WERI-Rb-1 (cell line): ENCODE measurements around the gene LRRC72.

Experiments
- DNase-seq: peaks from one replicate; pipeline ENCODE4 v3.0.0-alpha.2; 2020
- H3K27ac ChIP-seq: fragments of 250-450 bp; sonication (Bioruptor Pico); 2 replicates; pipeline ENCODE4 v1.5.1; 2020; ENCODE audit warnings: mild to moderate bottlenecking, moderate library complexity
- H3K27me3 ChIP-seq: fragments of 250-450 bp; sonication (Bioruptor Pico); 2 replicates; pipeline ENCODE4 v1.5.1; 2021; ENCODE audit warnings: mild to moderate bottlenecking, low read depth, moderate library complexity; ENCODE audit not compliant: insufficient read depth, severe bottlenecking
- H3K36me3 ChIP-seq: fragments of 250-450 bp; sonication (Bioruptor Pico); 2 replicates; pipeline ENCODE4 v1.5.1; 2020; ENCODE audit warnings: mild to moderate bottlenecking, moderate library complexity
- H3K4me3 ChIP-seq: 2 replicates; pipeline ENCODE4 v1.5.1; 2011; ENCODE audit warnings: low read depth, mild to moderate bottlenecking, control low read depth, low read length
- H3K9me3 ChIP-seq: fragments of 250-450 bp; sonication (Bioruptor Pico); 2 replicates; pipeline ENCODE4 v1.5.1; 2021; ENCODE audit warnings: mild to moderate bottlenecking, moderate library complexity; ENCODE audit not compliant: severe bottlenecking
- CTCF ChIP-seq: IDR thresholded peaks from 2 replicates; pipeline ENCODE4 v1.5.1; 2011; ENCODE audit warnings: low read depth, mild to moderate bottlenecking, control low read depth, inconsistent platforms, low read length

The LRRC72 gene

GRCh38 chr7:16492513-16493062 is 34.0 kb upstream of the LRRC72 start:
- Histone ChIP-seq H3K27ac (no peak overlapping the region), H3K27me3 (no peaks in the 10 kb centered on the region), H3K36me3 (no peaks in the 10 kb centered on the region), H3K9me3 (no peaks in the 10 kb centered on the region), H3K4me3 (no peak overlapping the region)
- TF ChIP-seq CTCF: no peak
- no peak for DNase-seq

DNA sequence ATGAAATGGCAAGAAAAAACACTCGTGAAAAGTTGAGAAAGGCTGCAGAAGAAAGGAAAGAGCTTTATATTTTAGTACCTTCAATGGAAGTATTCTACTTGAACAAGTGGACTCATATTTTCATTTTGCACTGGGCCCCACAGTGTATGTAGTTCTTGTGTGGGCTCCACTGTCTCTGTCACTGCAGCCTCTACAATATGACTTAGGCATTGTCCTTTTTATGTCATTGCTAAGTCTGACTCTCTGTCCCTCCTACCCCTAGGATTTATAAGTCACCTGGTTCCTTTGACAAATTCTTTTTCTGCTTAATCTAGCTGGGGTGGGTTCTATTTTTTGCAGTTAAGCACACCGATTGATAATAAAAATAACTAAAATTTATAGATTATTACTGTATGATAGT is 33.4 kb upstream of the LRRC72 start:
- no peaks in the 10 kb centered on the region for H3K27me3 ChIP-seq
- H3K27ac ChIP-seq: no peak overlapping the region
- no peak for DNase-seq
- H3K9me3 ChIP-seq: no peaks in the 10 kb centered on the region
- no peaks in the 10 kb centered on the region for H3K36me3 ChIP-seq
- TF ChIP-seq CTCF: no peak
- no peak overlapping the region for H3K4me3 ChIP-seq

GRCh38 chr7:16494551-16494950 is 32.1 kb upstream of the LRRC72 start:
- Histone ChIP-seq H3K27me3 (no peaks in the 10 kb centered on the region), H3K9me3 (no peaks in the 10 kb centered on the region), H3K27ac (no peak overlapping the region), H3K36me3 (no peaks in the 10 kb centered on the region), H3K4me3 (no peak overlapping the region)
- no peak for DNase-seq
- TF ChIP-seq CTCF: no peak

GRCh38 chr7:16494955-16495719 is 31.5 kb upstream of the LRRC72 start:
- H3K9me3 ChIP-seq: no peaks in the 10 kb centered on the region
- H3K27ac ChIP-seq: no peak overlapping the region
- H3K4me3 ChIP-seq: no peak overlapping the region
- no peaks in the 10 kb centered on the region for H3K36me3 ChIP-seq
- no peak for DNase-seq
- no peak for TF ChIP-seq CTCF
- no peaks in the 10 kb centered on the region for H3K27me3 ChIP-seq

DNA sequence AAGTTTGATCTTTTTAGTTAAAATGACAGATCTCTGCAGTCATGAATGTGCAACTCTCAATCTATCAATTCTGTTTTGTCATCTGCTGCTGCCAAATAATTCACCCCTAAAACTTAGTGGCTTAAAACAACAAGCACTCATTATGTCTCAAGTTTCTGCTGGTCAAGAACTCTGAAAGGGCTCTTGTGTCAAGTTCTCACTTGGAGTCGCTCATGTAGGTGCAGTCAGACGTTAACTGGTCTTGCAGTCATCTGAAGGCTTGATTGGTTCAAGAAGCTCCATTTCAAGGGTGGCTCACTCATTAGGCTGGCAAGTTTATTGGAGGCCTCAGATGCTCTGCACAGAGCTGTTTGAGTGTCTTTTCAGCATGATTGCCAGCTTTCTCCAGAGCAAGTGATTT is 28.5 kb upstream of the LRRC72 start:
- H3K9me3 ChIP-seq: no peaks in the 10 kb centered on the region
- H3K27ac ChIP-seq: no peak overlapping the region
- H3K36me3 ChIP-seq: no peaks in the 10 kb centered on the region
- DNase-seq: no peak
- H3K4me3 ChIP-seq: no peak overlapping the region
- H3K27me3 ChIP-seq: no peaks in the 10 kb centered on the region
- no peak for TF ChIP-seq CTCF

DNA sequence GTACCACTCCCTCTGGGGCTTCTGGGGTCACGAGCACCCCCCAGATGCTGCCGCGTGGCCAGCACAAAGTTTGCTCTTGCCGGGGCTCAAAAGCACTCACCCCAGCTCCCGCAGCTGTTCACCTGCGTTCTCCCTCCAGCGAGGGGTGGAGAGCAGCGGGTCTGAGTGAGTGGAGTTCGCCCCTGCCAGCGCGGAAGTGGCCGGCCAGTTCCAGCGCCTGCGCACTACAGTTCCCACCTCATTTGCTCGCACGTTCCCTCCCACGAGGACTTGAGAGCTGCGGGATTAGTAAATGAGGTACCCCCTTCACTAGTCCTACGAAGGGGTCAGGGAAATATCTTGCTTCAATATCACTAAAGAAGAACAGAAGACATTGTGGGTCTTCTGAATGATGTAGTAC is 24.3 kb upstream of the LRRC72 start:
- TF ChIP-seq CTCF: no peak
- no peaks in the 10 kb centered on the region for H3K27me3 ChIP-seq
- no peak overlapping the region for H3K27ac ChIP-seq
- no peak overlapping the region for H3K4me3 ChIP-seq
- no peaks in the 10 kb centered on the region for H3K36me3 ChIP-seq
- H3K9me3 ChIP-seq: no peaks in the 10 kb centered on the region
- no peak for DNase-seq
